Activated naive CD4-positive, alpha-beta T cell treated with anti-CD3 and anti-CD28 coated beads, Interleukin-2, amount 50 U/mL, for 24 hours (primary cell): ENCODE measurements around the gene EYA4.

Experiments
- H3K27ac Mint-ChIP-seq: one replicate; pipeline ENCODE4 v1.8.0; 2021; ENCODE audit warnings: mild to moderate bottlenecking, mixed read lengths
- H3K27me3 Mint-ChIP-seq: one replicate; pipeline ENCODE4 v1.8.0; 2021; ENCODE audit warnings: mixed read lengths
- H3K36me3 Mint-ChIP-seq: one replicate; pipeline ENCODE4 v1.8.0; 2021; ENCODE audit warnings: mixed read lengths
- H3K4me1 Mint-ChIP-seq: one replicate; pipeline ENCODE4 v1.8.0; 2021; ENCODE audit warnings: mixed read lengths
- H3K4me3 Mint-ChIP-seq: one replicate; pipeline ENCODE4 v1.8.0; 2021; ENCODE audit warnings: mild to moderate bottlenecking, mixed read lengths
- H3K9me3 Mint-ChIP-seq: one replicate; pipeline ENCODE4 v1.8.0; 2021; ENCODE audit warnings: mixed read lengths

The EYA4 gene

GRCh38 chr6:133241086-133241900 lies at the start of gene EYA4:
TSS of gene EYA4 (plus strand) at chr6:133241357. CDS start at chr6:133274781, 33,424 bp downstream.
- Mint-ChIP-seq H3K4me3 (no peak within 1 kb of the TSS), H3K27ac (no peak within 1 kb of the TSS), H3K9me3 (no peaks in the 10 kb centered on the region), H3K27me3 (peaks cover 40% of the 10 kb centered on the region), H3K4me1 (peaks cover 4% of the 10 kb centered on the region), H3K36me3 (no peaks in the 10 kb centered on the region)

- H3K27ac Mint-ChIP-seq, result no peak overlapping the region
- H3K27me3 Mint-ChIP-seq, result peaks cover 1% of the 10 kb centered on the region
- peaks cover 9% of the 10 kb centered on the region for H3K9me3 Mint-ChIP-seq
- H3K4me1 Mint-ChIP-seq, result no peaks in the 10 kb centered on the region
- H3K4me3 Mint-ChIP-seq, result no peak overlapping the region
- no peaks in the 10 kb centered on the region for H3K36me3 Mint-ChIP-seq
These were observed 47.8 kb upstream of the EYA4 start for GRCh38 chr6:133193396-133193795.

- H3K36me3 Mint-ChIP-seq, result no peaks in the 10 kb centered on the region
- H3K4me1 Mint-ChIP-seq, result no peaks in the 10 kb centered on the region
- H3K27ac Mint-ChIP-seq, result no peak overlapping the region
- no peak overlapping the region for H3K4me3 Mint-ChIP-seq
- H3K9me3 Mint-ChIP-seq, result peaks cover 8% of the 10 kb centered on the region
- peaks cover 1% of the 10 kb centered on the region for H3K27me3 Mint-ChIP-seq
These were observed 42.4 kb upstream of the EYA4 start for GRCh38 chr6:133198725-133199124.

- no peaks in the 10 kb centered on the region for H3K9me3 Mint-ChIP-seq
- no peaks in the 10 kb centered on the region for H3K27me3 Mint-ChIP-seq
- H3K36me3 Mint-ChIP-seq, result no peaks in the 10 kb centered on the region
- no peaks in the 10 kb centered on the region for H3K4me1 Mint-ChIP-seq
- H3K4me3 Mint-ChIP-seq, result no peak overlapping the region
- no peak overlapping the region for H3K27ac Mint-ChIP-seq
These were observed 39.9 kb upstream of the EYA4 start for GRCh38 chr6:133201231-133201630.

GRCh38 chr6:133202610-133203343 lies 38.4 kb upstream of the EYA4 start:
- no peaks in the 10 kb centered on the region for H3K27me3 Mint-ChIP-seq
- no peak overlapping the region for H3K27ac Mint-ChIP-seq
- H3K9me3 Mint-ChIP-seq, result no peaks in the 10 kb centered on the region
- H3K36me3 Mint-ChIP-seq, result no peaks in the 10 kb centered on the region
- no peak overlapping the region for H3K4me3 Mint-ChIP-seq
- H3K4me1 Mint-ChIP-seq, result no peaks in the 10 kb centered on the region

- H3K4me3 Mint-ChIP-seq, result no peak overlapping the region
- H3K27ac Mint-ChIP-seq, result no peak overlapping the region
- no peaks in the 10 kb centered on the region for H3K27me3 Mint-ChIP-seq
- no peaks in the 10 kb centered on the region for H3K9me3 Mint-ChIP-seq
- no peaks in the 10 kb centered on the region for H3K36me3 Mint-ChIP-seq
- no peaks in the 10 kb centered on the region for H3K4me1 Mint-ChIP-seq
These were observed 37.8 kb upstream of the EYA4 start for GRCh38 chr6:133203344-133203697.

GRCh38 chr6:133205304-133205703 lies 35.9 kb upstream of the EYA4 start:
- Mint-ChIP-seq H3K27me3 (no peaks in the 10 kb centered on the region), H3K4me3 (no peak overlapping the region), H3K4me1 (no peaks in the 10 kb centered on the region), H3K9me3 (no peaks in the 10 kb centered on the region), H3K27ac (no peak overlapping the region), H3K36me3 (no peaks in the 10 kb centered on the region)

- Mint-ChIP-seq H3K27ac (no peak overlapping the region), H3K36me3 (no peaks in the 10 kb centered on the region), H3K27me3 (no peaks in the 10 kb centered on the region), H3K4me1 (no peaks in the 10 kb centered on the region), H3K4me3 (no peak overlapping the region), H3K9me3 (no peaks in the 10 kb centered on the region)
These were observed 34.2 kb upstream of the EYA4 start for GRCh38 chr6:133206942-133207341.

GRCh38 chr6:133207754-133208153 lies 33.4 kb upstream of the EYA4 start:
- Mint-ChIP-seq H3K27ac (no peak overlapping the region), H3K4me3 (no peak overlapping the region), H3K36me3 (no peaks in the 10 kb centered on the region), H3K9me3 (no peaks in the 10 kb centered on the region), H3K4me1 (no peaks in the 10 kb centered on the region), H3K27me3 (no peaks in the 10 kb centered on the region)

- H3K27ac Mint-ChIP-seq, result no peak overlapping the region
These were observed 32.9 kb upstream of the EYA4 start for GRCh38 chr6:133208183-133208755.

GRCh38 chr6:133214267-133214666 lies 26.9 kb upstream of the EYA4 start:
- Mint-ChIP-seq H3K27ac (no peak overlapping the region), H3K27me3 (no peaks in the 10 kb centered on the region), H3K9me3 (peaks cover 2% of the 10 kb centered on the region), H3K4me3 (no peak overlapping the region), H3K36me3 (no peaks in the 10 kb centered on the region), H3K4me1 (no peaks in the 10 kb centered on the region)

More at GRCh38 chr6:133208183-133208755, 32.9 kb upstream of the EYA4 start:
- Mint-ChIP-seq H3K27me3 (no peaks in the 10 kb centered on the region), H3K4me1 (no peaks in the 10 kb centered on the region), H3K9me3 (no peaks in the 10 kb centered on the region), H3K4me3 (no peak overlapping the region), H3K36me3 (no peaks in the 10 kb centered on the region)

GRCh38 chr6:133218852-133219251 lies 22.3 kb upstream of the EYA4 start:
- Mint-ChIP-seq H3K4me3 (no peak overlapping the region), H3K27me3 (peaks cover 2% of the 10 kb centered on the region), H3K4me1 (no peaks in the 10 kb centered on the region), H3K36me3 (no peaks in the 10 kb centered on the region), H3K9me3 (peaks cover 5% of the 10 kb centered on the region), H3K27ac (no peak overlapping the region)

- Mint-ChIP-seq H3K4me1 (no peaks in the 10 kb centered on the region), H3K27ac (no peak overlapping the region), H3K36me3 (no peaks in the 10 kb centered on the region), H3K4me3 (no peak overlapping the region), H3K27me3 (peaks cover 5% of the 10 kb centered on the region), H3K9me3 (peaks cover 5% of the 10 kb centered on the region)
These were observed 17.6 kb upstream of the EYA4 start for GRCh38 chr6:133223452-133224029.

- Mint-ChIP-seq H3K4me3 (no peak overlapping the region), H3K27ac (no peak overlapping the region), H3K9me3 (no peaks in the 10 kb centered on the region), H3K27me3 (peaks cover 5% of the 10 kb centered on the region), H3K36me3 (no peaks in the 10 kb centered on the region), H3K4me1 (no peaks in the 10 kb centered on the region)
These were observed 15.6 kb upstream of the EYA4 start for GRCh38 chr6:133225560-133225959.

- Mint-ChIP-seq H3K9me3 (no peaks in the 10 kb centered on the region), H3K4me1 (no peaks in the 10 kb centered on the region), H3K4me3 (no peak overlapping the region), H3K36me3 (no peaks in the 10 kb centered on the region), H3K27me3 (peaks cover 5% of the 10 kb centered on the region), H3K27ac (no peak overlapping the region)
These were observed 13.8 kb upstream of the EYA4 start for GRCh38 chr6:133227344-133227743.

GRCh38 chr6:133230052-133230451 lies 11.1 kb upstream of the EYA4 start:
- Mint-ChIP-seq H3K4me1 (no peaks in the 10 kb centered on the region), H3K36me3 (no peaks in the 10 kb centered on the region), H3K27me3 (peaks cover 5% of the 10 kb centered on the region), H3K9me3 (no peaks in the 10 kb centered on the region), H3K4me3 (no peak overlapping the region), H3K27ac (no peak overlapping the region)
